K562 (cell line): Measurements from ENCODE around the gene DLGAP1. TPM values are rescaled to one million over a fixed set of nuclear protein-coding genes. Genes with fewer than 3 reads are reported as not detected.
A peak's percentile ranks its signal among the peaks of the same experiment; 100 is the strongest.

Experiments used
- CBX1 ChIP-seq: sonication (generic); IDR thresholded peaks from 2 replicates; pipeline ENCODE4 v1.6.1; 2016; ENCODE audit warnings: antibody characterized with exemption, low read depth, mild to moderate bottlenecking
- CBX8 ChIP-seq: fragments of 200-600 bp; sonication (generic); IDR thresholded peaks from 2 replicates; pipeline ENCODE4 v1.6.1; 2012; ENCODE audit warnings: borderline replicate concordance, mixed run types, low read depth, mild to moderate bottlenecking, moderate library complexity, mixed read lengths, low read length, control low read depth, inconsistent platforms; ENCODE audit not compliant: poor library complexity, severe bottlenecking; ENCODE audit errors: extremely low read depth
- GABPB1 ChIP-seq: sonication (generic); formaldehyde crosslinking; IDR thresholded peaks from 2 replicates; pipeline ENCODE4 v1.8.0; 2022; ENCODE audit warnings: mild to moderate bottlenecking, missing genetic modification reagents
- MAZ ChIP-seq, 2 experiments: fragments of 450-650 bp in 1 of 2; sonication (generic) in 1 of 2; formaldehyde crosslinking; IDR thresholded peaks in 1 of 2; conservative IDR thresholded peaks in 1 of 2; 2 replicates each; pipeline versions ENCODE4 v1.4.0 to v1.5.0; 2020; ENCODE audit warnings: mild to moderate bottlenecking in 1 of 2, missing genetic modification reagents in 1 of 2
- MEF2A ChIP-seq: IDR thresholded peaks from 2 replicates; pipeline ENCODE4 v1.6.1; 2011; ENCODE audit warnings: low read depth, mild to moderate bottlenecking, low read length, moderate library complexity; ENCODE audit not compliant: control insufficient read depth
- ZNF232 ChIP-seq: sonication (generic); formaldehyde crosslinking; IDR thresholded peaks from 2 replicates; pipeline ENCODE4 v1.8.0; 2022; ENCODE audit warnings: mild to moderate bottlenecking, missing genetic modification reagents
- polyA plus RNA-seq, 8 experiments: library from polyadenylated mRNA; depleted of rRNA in 4 of 8; stranded (reverse) in 5 of 8; unstranded in 3 of 8; fragments of >200 nt; fragmentation: Nextera tagmentation in 2 of 8; fragmentation: Illumina TruSeq in 1 of 8; extraction: Ambion mirVana in 2 of 8; extraction: Trizol in 1 of 8; gene quantifications; 2 replicates each; pipeline versions ENCODE4 v1.2.1 to v1.2.3, GENCODE V29; 2011 to 2014; ENCODE audit warnings: inconsistent platforms in 1 of 8, missing spikeins in 1 of 8
- total RNA-seq, 7 experiments: library from RNA; depleted of rRNA in 6 of 7; stranded (reverse); fragments of >200 nt in 6 of 7; fragmentation: Illumina TruSeq in 2 of 7; extraction: Trizol in 2 of 7; gene quantifications; 2 replicates each; pipeline versions ENCODE4 v1.2.1 to v1.2.3, GENCODE V29; 2011 to 2021; ENCODE audit warnings: low replicate concordance in 1 of 7
- TF ChIP-seq, protein P1 (sequence below): fragments of 450-650 bp; IDR thresholded peaks from one replicate; pipeline ENCODE4 v1.6.1; 2018; ENCODE audit warnings: mild to moderate bottlenecking, moderate library complexity; ENCODE audit not compliant: partially characterized antibody

DLGAP1 gene
- total and polyA plus RNA-seq, 9 of the 15 experiments (the other 6 are each of a cell fraction or from before 2014, with no cell fraction given): 0.04 to 0.22 (median 0.08) TPM

- TF ChIP-seq ZNF232 (CRISPR knock-in tag) (peak; percentile 17; the same call in 1 of the 2 replicates), CBX1 (no peak), MAZ (CRISPR knock-in tag; conservative IDR thresholded peaks at IDR 0.05 in 1 of 2, IDR thresholded peaks at IDR 0.05 in 1 of 2) (peak; percentile 67 to 79; a peak in 2 of 4 replicates), MEF2A (0 out of 2 replicates have a peak, but pooled peaks have one; percentile 1), GABPB1 (no peak), CBX8 (no peak)
- TF ChIP-seq, protein P1, sequence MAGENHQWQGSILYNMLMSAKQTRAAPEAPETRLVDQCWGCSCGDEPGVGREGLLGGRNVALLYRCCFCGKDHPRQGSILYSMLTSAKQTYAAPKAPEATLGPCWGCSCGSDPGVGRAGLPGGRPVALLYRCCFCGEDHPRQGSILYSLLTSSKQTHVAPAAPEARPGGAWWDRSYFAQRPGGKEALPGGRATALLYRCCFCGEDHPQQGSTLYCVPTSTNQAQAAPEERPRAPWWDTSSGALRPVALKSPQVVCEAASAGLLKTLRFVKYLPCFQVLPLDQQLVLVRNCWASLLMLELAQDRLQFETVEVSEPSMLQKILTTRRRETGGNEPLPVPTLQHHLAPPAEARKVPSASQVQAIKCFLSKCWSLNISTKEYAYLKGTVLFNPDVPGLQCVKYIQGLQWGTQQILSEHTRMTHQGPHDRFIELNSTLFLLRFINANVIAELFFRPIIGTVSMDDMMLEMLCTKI: no peak
Measured at GRCh38 chr18:3593904-3594759, 861.0 kb downstream of the DLGAP1 start (continued).
